ENCODE results near the gene SERPINA1.

DNA sequence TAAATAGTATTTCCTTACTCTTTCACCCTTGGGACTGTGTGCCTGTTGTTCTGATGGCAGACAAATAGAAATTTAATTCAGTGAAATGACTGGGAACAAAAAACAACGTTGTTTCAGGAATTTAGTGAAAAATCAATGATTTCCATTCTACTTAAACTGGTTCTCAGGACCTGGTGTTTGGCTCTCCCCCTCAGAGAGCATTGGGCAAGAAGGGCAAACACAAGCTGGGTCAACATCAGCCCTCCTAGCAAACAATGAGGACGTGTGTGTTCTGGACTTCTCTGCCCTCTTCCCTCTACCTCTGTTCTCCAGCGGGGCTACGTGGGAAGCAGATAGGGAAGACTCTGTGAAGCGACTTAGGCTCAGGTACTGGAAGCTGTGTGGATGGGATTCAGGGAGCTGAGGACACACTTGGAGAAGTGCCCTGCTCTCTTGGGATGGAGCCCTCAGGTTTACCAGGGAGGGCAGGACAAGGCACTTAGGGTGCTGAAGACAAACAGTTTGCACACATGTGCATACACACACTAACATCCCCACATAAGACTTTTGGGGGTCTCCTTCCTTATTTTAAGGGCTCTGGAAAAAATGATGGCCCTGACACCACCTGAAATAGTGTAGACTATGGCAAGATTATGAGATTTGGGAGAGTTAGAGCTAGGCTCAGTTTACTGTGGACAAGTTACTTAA, 7.6 kb upstream of the SERPINA1 start:
- TF ChIP-seq, protein P1, sequence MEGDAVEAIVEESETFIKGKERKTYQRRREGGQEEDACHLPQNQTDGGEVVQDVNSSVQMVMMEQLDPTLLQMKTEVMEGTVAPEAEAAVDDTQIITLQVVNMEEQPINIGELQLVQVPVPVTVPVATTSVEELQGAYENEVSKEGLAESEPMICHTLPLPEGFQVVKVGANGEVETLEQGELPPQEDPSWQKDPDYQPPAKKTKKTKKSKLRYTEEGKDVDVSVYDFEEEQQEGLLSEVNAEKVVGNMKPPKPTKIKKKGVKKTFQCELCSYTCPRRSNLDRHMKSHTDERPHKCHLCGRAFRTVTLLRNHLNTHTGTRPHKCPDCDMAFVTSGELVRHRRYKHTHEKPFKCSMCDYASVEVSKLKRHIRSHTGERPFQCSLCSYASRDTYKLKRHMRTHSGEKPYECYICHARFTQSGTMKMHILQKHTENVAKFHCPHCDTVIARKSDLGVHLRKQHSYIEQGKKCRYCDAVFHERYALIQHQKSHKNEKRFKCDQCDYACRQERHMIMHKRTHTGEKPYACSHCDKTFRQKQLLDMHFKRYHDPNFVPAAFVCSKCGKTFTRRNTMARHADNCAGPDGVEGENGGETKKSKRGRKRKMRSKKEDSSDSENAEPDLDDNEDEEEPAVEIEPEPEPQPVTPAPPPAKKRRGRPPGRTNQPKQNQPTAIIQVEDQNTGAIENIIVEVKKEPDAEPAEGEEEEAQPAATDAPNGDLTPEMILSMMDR (IDR thresholded peaks at IDR 0.05; ENCODE audit: poor library complexity): no peak
- TF ChIP-seq EZH2phosphoT487 (IDR thresholded peaks at IDR 0.05; ENCODE audit: low read depth, severe bottlenecking, unreplicated experiment) (no peak), EZH2 (IDR thresholded peaks at IDR 0.05; ENCODE audit: borderline replicate concordance) (no peak)
